Measurements from ENCODE around the gene SPATA31D4.
"Not testable (repeated sequence)": the region's sequence is repeated elsewhere in the genome, so short reads cannot be mapped to it uniquely, and the experiment has no call there.

SPATA31D4 gene

DNA sequence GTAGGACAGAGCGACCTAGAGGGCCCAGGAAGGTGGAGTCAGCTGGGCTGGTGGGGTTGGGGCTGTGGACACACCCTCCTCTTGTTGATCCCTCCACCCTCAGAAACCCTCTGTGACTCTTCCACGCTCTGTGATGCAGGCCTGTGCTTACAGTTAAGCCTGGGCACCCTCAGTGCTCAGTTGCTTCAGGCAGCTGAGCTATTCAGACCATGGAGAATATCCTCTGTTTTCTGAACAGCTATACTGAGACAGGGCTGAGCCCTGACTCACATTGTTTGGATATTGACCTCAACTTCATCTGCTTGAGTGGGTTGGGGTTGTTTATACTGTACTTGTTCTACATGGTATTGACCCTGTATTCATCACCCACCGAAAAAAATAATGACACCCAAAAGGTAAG lies at the start of gene SPATA31D4:
SPATA31D4 (plus strand) TSS at position 124 of the 400 bp plus-strand sequence; CDS start at position 210, 86 bp downstream.
- DNase-seq: not testable (repeated sequence)

DNA sequence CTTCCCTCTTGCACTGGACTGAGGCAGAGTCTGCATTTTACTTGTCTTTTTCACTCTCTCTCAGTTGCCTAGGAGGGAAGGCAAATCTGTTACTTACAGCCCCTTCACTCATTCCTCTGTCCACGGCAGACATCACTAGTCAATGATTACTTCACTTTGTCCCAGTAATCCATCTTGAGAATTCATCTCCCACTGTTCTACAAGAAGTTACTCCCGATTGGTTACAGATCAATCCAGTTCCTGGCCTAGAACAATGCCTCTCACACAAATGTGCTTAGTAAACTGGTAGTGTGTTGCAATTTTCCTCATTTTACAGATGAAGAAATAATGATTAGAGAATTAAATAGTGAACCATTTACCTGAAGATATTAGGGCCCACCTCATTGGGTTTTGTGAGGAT lies 49.7 kb upstream of the SPATA31D4 start:
- no peak for DNase-seq

DNA sequence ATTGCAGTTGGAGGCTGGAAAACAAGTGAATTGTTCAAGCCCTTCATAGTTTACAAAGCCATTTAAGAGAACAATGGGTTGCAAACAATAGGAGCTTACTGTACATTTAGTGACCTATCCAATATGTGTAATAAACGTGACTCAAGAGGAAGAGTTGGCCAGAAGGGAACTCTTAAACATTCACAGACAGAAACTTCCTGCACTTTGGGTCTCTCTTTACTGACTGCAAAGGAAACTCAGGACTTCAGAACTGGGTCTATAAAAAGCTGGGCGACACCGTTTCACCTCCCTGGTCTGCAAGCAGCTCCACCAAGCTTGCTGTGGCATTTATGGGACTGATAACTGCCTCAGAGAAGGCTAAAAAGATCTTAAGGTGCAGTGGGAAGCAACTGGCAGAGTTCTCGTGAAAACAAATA lies 48.7 kb upstream of the SPATA31D4 start:
- DNase-seq: no peak

DNA sequence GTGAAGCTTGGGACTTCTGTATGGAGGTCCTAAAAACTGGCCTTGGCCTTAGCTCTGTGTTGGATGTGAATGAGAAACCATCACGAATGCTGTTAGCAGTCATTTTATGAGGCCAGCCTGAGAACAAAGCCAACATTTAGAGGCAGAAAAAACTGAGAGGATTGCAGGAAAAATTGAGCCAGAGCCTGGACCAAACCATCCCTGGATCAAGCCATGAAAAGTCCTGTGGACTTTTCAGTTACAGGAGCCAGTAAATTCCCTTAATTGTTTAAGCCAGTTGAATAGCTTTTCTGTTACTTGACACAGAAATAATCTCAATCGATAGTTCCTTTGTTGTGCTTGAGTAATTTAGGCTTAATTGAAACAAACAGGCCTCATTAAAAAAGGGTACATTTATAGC lies 42.6 kb upstream of the SPATA31D4 start:
- no peak for DNase-seq

DNA sequence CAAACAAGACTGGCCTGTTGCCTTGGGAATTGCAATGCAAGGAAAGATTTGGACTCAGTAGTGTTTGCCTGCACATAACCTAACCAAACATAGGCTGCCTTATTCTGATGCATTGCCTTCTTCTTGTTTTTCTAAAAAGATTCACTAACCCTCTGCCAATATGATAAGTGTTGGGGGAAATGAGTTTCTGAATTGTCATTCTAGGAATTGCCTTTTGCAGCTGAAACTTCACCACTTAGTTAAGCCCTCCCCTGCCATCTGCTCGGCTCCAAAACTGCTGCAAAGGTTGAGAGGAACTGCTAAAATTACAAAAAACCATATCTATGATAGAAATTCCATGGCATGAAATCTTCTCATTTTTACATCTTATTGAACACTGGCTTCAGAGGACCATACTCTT lies 41.6 kb upstream of the SPATA31D4 start:
- DNase-seq: no peak

DNA sequence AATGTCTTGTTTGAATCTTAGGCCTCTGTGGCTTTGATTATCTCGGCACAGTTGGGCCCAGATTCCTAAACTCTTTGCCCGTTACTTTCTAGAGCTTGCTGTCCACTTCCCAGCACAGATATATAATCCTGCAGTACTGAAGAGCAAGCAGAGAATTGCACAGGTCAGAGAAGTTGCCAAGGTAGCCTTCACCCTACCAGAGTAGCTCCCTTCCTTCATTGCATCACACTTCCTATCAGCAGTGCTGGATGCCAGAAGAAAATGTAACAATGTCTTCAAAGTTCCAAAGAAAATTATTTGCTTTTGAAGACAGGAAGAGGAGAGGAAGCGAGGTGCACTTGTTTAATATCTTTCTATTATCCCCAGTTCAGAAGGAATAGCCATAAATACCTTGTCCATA lies 38.1 kb upstream of the SPATA31D4 start:
- no peak for DNase-seq

DNA sequence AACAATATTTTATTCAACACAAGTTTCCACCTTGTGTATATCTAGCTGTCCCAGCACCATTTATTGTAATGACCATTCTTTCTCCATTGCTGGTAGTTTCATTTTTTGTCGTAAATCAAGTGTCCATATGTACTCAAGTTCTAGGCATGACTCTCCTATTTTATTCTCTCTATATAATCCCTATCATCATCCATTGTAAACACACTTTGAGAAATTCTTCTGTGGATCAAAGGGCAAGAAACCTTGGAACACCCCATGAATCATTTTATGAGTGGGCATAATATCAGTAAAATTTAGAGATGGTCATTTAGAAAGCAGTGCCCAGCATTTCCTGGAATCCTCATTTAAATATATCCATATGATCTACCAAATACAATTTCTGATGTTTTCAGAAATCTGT lies 35.8 kb upstream of the SPATA31D4 start:
- no peak for DNase-seq

DNA sequence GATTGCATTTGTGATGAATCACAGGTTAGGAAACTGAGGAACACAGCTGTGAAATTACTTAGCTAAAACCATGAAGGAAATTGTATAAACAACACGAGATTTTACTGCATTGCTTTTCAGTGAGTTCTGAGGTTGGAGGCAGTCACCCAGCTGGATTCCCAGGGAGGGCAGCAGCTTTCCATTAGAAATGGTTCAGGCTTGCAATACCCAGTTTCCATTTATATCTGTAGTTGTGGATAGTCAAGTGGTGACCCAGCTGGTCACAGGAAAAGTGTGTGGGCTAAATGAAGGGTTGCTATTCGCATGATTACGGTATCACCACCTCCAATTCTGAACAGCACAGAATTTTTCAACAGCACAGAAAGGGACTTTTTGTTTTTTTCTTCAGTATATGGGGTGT lies 34.3 kb upstream of the SPATA31D4 start:
- no peak for DNase-seq

DNA sequence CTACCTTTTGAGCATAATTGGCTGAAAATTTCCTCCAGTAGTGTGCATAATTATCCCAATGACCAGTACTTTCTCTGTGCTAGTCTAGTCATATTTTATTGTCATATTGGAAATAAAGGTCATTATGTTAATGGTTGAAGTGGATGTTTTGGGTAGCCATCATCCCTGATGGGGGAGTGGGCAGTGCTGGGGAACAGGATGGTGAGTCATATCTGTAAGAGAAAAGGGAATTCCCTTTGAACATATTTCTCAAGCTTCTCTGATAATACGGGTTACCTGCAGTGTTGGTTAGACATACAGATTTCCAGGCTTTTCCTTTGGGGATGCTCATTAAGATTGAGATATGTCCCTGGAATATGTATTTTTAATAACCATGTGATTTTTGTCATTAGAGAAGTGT lies 33.3 kb upstream of the SPATA31D4 start:
- DNase-seq: no peak

DNA sequence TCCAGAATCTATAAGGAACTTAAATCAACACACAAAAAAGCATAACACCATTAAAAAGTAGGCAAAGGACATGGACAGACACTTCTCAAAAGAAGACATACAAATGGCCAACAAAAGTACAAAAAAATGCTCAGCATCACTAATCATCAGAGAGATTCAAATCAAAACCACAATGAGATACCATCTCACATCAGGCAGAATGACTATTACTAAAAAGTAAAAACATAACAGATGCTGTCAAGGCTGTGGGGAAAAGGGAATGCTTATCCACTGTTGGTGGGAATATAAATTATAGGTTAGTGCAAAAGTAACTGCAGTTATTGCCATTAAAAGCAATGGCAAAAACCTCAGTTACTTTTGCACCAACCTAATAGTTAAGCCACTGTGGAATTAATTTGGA lies 32.2 kb upstream of the SPATA31D4 start:
- no peak for DNase-seq

DNA sequence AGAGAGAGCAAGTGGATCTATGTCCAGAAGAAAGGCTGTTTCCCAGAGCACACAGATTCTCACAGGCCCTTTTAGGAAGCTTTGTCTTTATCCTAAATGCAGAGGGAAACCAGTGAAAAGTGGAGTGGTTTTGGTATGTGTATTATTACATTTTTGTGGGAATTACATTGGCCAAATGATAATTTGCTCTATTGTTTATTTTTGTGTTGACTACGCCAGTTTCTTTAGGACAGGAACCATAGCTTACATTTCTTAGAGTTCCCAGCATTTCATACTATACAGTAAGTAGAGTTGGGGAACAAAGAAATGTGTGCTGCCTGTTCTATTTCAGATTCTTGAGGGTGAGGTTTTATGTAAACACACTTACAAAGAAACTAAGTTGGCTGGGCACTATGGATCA lies 29.4 kb upstream of the SPATA31D4 start:
- DNase-seq: no peak

DNA sequence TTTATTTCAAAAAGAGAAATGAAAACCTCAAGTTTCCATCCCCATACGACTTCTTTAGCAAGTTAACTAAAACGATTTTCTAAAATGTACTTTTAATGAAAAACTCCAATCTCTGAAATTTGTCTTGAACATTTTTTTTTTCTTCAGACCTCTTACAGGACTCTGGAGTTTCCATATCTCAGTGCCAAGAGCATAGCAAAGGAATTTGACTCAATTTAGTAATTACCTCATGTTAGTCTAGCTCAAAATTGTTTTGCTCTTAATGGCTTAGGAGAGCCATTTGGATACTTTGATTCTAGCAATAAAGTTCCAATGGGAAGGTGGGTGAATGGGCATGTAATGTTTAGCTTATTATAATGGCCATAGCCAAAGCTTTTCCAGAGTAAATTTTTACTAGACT lies 26.0 kb upstream of the SPATA31D4 start:
- DNase-seq: no peak

DNA sequence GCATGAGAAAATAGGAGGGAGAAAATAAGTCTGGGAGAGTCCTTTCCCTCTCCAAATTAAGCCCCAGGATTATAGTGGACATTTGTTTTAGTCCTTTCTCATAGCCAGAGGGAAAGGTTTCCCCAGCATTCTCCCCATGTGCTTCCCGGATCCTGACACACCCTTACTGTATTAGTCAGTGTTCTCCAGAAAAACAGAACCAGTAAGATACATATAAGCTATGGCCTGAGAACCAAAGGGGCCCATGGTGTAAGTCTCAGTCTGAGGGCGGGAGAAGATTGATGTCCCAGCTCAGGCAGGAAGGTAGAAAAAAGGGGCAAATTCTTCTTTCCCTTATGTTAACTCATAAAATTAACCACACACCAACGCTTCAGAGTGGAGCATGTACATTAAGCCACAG lies 25.6 kb upstream of the SPATA31D4 start:
- no peak for DNase-seq

DNA sequence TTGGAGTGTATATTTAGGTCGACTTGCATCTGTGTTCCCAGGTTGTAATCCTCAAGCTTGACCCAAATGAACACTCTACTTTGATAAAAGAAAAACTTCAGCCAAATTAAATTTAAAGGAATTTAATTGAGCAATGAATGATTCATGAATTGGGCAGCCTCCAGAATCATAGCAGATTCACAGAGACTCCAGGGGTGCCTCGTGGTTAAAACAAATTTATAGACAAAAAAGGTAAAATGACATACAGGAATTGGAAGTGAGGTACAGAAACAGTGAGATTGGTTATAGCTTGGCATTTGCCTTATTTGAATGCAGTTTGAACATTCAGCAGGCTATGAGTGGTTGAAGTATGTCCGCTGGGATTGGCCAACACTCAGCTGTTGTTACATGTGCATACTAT lies 21.6 kb upstream of the SPATA31D4 start:
- no peak for DNase-seq

DNA sequence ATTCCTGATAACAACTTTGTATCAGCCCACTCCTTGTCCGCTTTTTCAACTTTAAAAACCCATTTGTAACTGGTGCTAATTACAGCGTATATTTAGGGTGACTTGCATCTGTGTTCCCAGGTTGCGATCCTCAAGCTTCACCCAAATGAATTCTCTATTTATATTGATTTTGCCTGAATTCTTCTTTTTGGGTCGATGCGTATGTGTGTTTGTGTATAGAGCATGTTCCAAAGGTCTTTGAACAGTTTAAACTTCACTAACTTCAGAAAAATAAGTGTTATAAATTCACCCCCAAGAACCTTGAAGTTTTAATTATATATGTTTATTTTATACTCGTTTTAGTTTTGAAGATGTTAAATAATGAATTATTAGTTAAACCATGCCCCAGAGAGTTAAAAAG lies 16.1 kb upstream of the SPATA31D4 start:
- no peak for DNase-seq

DNA sequence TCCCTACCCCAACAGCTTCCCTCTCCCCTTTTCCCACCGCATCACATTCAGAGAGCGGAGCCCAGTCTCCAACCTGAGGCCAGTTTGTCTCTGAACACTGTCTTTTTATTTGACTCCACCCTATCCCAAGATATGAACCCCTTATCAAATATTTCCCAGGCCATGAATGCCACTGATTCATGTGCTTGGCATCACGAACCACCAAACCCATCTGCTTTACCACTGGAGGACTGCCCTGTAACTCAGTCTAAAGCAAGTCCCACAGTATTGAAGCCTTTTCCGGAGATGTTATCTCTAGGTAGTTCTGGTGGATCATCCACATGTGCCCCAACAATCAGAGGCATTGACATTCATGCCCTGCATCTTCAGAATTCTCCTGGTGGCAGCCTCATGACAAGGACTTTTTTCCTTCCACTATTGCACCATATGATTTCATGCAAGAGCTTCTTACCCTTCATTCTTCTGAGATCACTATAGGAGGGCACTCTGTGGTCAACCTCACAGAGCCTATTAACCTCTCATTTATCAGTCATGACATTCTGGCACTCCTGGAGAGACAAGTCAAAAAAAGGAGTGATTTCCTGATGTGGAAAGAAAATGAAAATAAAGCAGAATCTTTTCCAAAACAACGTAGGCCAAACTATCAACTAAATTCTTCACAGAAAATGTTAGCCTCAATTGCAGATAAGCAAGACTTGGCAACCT lies 12.3 kb upstream of the SPATA31D4 start:
- DNase-seq: no peak

DNA sequence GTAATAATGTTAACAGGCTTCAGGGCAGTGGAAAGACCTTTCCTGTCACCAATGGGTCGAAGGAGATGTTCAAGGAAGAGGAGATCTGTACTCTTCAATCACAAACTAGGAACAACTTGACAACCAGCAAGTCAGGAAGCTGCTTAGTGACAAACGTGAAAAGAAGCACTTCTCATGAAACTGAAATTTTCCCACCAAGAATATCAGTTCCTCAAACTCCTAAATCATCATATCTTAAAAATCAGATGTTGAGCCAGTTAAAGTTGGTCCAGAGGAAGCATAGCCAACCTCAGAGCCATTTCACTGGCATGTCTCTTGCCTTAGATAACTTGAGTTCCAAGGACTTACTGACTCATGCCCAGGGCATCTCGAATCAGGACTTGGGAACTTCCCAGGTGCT lies 9.7 kb upstream of the SPATA31D4 start:
- DNase-seq: not testable (repeated sequence)

DNA sequence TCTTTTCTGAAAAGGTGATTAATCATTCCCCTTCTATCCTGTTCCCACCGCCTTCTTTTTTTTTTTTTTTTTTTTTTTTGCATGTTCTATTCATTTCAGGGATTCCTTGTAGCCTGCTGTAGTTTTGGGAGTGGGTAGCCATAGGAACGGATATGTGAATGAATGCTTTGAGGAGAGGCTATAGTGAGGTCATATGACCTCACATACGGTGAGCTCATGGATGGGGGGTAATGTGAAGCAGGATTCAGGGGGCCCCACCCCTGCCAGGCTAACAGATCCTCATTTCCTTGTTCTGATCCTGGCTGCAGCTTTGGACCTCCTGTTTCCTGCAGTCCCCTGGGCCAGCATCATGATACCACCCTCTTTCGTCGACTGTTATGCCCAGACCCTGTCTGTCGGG lies 1.9 kb downstream of the SPATA31D4 start:
- DNase-seq: not testable (repeated sequence)

DNA sequence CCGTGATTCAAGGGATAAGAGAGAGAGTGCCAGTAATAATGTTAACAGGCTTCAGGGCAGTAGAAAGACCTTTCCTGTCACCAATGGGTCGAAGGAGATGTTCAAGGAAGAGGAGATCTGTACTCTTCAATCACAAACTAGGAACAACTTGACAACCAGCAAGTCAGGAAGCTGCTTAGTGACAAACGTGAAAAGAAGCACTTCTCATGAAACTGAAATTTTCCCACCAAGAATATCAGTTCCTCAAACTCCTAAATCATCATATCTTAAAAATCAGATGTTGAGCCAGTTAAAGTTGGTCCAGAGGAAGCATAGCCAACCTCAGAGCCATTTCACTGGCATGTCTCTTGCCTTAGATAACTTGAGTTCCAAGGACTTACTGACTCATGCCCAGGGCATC lies 5.3 kb downstream of the SPATA31D4 start:
- DNase-seq: not testable (repeated sequence)

DNA sequence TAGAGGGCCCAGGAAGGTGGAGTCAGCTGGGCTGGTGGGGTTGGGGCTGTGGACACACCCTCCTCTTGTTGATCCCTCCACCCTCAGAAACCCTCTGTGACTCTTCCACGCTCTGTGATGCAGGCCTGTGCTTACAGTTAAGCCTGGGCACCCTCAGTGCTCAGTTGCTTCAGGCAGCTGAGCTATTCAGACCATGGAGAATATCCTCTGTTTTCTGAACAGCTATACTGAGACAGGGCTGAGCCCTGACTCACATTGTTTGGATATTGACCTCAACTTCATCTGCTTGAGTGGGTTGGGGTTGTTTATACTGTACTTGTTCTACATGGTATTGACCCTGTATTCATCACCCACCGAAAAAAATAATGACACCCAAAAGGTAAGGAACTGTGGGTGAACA lies 15.2 kb downstream of the SPATA31D4 start, which contains the start of gene SPATA31D3:
SPATA31D3 (plus strand) TSS at position 108 of the 400 bp plus-strand sequence; CDS start at position 194, 86 bp downstream.
- DNase-seq: not testable (repeated sequence)

DNA sequence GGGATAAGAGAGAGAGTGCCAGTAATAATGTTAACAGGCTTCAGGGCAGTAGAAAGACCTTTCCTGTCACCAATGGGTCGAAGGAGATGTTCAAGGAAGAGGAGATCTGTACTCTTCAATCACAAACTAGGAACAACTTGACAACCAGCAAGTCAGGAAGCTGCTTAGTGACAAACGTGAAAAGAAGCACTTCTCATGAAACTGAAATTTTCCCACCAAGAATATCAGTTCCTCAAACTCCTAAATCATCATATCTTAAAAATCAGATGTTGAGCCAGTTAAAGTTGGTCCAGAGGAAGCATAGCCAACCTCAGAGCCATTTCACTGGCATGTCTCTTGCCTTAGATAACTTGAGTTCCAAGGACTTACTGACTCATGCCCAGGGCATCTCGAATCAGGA lies 20.4 kb downstream of the SPATA31D4 start:
- DNase-seq: not testable (repeated sequence)

DNA sequence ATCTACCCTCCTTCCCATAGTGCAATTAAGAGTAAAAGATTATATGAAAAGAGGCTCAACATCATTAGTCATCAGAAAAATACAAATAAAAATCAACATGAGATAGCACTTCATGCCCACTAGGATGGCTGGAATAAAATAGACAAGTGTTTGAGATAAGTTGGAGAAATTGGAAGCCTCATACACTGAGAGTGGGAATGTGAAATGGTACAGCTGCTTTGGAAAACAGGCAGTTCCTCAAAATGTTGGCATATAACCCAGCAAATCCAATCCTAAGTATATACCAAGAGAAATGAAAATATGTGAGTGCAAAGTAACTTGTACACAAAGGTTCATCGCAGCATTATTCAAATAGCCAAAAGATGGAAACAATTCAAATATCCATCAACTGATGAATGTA lies 24.9 kb downstream of the SPATA31D4 start:
- no peak for DNase-seq

DNA sequence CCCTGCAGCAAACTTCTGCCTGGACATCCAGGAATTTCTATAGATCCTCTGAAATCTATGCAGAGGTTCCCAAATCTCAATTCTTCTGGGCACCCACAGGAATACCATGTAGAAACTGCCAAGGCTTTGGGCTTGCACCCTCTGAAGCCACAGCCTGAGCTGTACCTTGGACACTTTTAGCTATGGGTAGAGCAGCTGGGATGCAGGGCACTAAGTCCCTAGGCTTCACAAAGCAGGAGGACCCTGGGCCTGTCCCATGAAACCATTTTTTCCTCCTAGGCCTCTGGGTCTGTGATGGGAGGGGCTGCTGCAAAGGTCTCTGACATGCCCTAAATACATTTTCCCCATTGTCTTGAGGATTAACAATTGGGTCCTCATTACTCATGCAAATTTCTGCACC lies 27.4 kb downstream of the SPATA31D4 start:
- no peak for DNase-seq

DNA sequence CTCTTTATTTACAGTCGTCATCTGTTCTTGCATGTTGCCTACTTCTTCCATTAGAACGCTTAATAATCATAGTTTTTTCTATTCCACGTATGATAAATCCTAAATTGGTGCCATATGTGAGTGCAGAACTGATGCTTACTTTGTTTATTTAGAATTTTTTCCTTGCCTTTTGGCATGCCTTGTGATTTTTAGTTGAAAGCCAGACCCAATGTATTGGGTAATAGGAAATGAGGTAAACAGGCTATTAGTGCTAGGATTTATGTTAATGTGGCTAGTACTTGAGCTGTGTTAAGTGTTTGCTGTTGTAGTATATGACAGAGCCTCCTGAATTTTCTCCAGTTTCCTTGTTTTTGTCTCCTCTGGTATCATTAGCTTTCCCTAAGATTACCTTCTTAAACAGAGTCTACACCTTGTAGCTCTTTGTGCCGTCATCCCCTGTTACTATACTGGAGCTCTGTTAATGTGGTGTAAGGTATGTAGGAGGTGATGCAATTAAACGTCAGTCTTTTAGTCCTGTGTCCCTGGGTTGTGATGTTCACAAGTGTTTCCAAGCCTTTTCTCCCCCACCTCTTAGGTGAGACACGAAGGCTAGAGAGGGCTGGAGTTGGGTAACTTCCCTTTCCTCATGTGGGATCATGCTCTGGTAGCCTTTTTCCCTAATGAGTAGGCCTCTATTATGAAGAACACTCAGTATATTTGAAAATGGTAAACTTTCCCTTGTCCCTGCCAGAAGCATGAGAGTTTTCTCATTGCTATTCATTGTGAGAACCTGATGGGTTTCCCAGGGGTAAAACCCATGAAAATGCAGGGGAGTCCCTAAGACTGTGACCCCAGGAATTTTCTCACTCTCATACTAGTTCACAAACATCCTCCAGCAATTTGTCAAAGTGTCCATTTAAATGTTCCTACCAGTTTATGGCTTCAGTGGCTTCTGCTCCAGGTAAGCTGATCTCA lies 36.3 kb downstream of the SPATA31D4 start:
- DNase-seq: no peak

Measured in SHP77 (cell line).